BLaER1 (cell line): ENCODE data around the gene SLCO3A1.

Experiments used
- H3K27ac ChIP-seq: shearing (Covaris generic); formaldehyde crosslinking; 2 replicates; pipeline ENCODE4 v1.8.1; 2022
- H3K27me3 ChIP-seq: shearing (Covaris generic); formaldehyde crosslinking; 2 replicates; pipeline ENCODE4 v1.8.1; 2022
- H3K36me3 ChIP-seq: shearing (Covaris generic); formaldehyde crosslinking; 2 replicates; pipeline ENCODE4 v1.8.1; 2022
- H3K4me1 ChIP-seq: shearing (Covaris generic); formaldehyde crosslinking; 2 replicates; pipeline ENCODE4 v1.8.1; 2022
- H3K4me2 ChIP-seq: shearing (Covaris generic); formaldehyde crosslinking; 2 replicates; pipeline ENCODE4 v1.8.1; 2022
- H3K4me3 ChIP-seq: shearing (Covaris generic); formaldehyde crosslinking; 2 replicates; pipeline ENCODE4 v1.8.1; 2022
- H3K9ac ChIP-seq: shearing (Covaris generic); formaldehyde crosslinking; 2 replicates; pipeline ENCODE4 v1.8.1; 2022
- H3K9me3 ChIP-seq: shearing (Covaris generic); formaldehyde crosslinking; 2 replicates; pipeline ENCODE4 v1.8.1; 2022
- H4K20me1 ChIP-seq: shearing (Covaris generic); formaldehyde crosslinking; 2 replicates; pipeline ENCODE4 v1.8.1; 2022
- Cebpa-rat ChIP-seq: shearing (Covaris generic); IDR thresholded peaks from 2 replicates; pipeline ENCODE4 v1.8.1; 2022

The SLCO3A1 gene

DNA sequence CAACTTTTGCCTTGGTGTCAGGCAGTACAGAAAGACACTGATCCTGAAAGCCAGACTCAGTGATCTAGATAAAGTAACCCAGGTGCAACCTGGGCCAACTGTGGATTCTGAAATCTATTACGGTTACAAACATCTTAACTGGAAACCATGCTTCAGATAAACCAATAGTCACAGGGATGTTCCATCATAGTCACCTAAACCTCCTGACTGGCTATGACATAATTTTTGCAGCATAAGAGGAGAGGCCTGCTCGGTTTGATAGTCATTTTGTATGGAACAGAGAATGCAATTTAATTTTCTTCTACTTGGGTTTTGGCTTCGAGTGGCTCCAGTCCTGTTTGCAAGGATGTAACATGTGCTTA lies 3.7 kb downstream of the SLCO3A1 start:
- H4K20me1 ChIP-seq, result peaks cover 44% of the 10 kb centered on the region
- H3K9ac ChIP-seq, result no peak overlapping the region
- peaks cover 66% of the 10 kb centered on the region for H3K4me1 ChIP-seq

DNA sequence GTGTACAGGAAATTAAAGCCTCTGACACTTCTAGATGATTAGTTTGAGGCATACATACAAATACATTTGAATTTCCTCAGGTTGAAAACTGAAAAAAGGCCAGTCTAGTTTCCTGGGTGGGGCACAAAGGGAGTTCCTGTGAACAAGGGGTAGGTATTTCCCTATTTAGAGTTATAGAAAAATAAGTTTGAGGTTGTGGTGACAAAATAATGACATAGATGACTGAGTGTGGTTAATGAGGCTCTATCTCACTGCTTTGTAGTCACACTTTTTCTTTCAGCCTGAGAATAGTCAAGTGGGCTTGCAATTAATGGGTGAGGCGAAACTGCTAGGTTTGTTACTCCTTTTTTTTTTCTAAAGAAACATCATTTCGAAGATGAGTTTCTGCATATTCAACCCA lies 4.3 kb downstream of the SLCO3A1 start:
- Histone ChIP-seq H3K27ac (no peak overlapping the region), H3K4me1 (peaks cover 61% of the 10 kb centered on the region), H3K27me3 (peaks cover 18% of the 10 kb centered on the region), H3K9ac (no peak overlapping the region; the same call in 1 of the 2 replicates), H3K36me3 (no peaks in the 10 kb centered on the region), H3K9me3 (no peaks in the 10 kb centered on the region), H3K4me3 (no peak overlapping the region), H4K20me1 (peaks cover 44% of the 10 kb centered on the region), H3K4me2 (peak overlapping the region; percentile 58)
- no peak for TF ChIP-seq Cebpa-rat

More for the DNA sequence above, 3.7 kb downstream of the SLCO3A1 start:
- Histone ChIP-seq H3K9me3 (no peaks in the 10 kb centered on the region), H3K36me3 (no peaks in the 10 kb centered on the region), H3K4me2 (peak overlapping the region; percentile 58), H3K4me3 (no peak overlapping the region), H3K27ac (no peak overlapping the region), H3K27me3 (peaks cover 18% of the 10 kb centered on the region)
- no peak for TF ChIP-seq Cebpa-rat

DNA sequence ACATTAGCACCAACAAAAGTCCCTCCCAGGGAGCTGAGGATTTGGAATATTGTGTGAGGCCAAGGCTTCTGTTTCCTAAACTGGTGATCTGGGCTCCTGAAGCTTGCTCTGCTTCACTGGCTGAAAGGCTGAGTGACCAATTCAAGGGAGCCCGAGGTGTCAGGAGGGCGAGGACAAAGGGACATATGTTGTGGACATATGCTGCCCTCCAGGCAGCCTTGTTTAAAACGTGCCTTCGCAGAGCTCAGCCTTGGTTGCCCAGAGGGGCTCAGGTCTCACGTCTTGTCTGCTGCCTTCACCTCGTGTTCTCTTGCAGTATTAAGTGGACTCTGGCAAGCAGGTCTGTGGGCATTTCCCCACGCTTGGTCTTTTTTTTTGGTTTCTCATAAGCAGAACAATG lies 7.0 kb downstream of the SLCO3A1 start:
- no peak overlapping the region for H3K4me3 ChIP-seq
- H3K9ac ChIP-seq, result no peak overlapping the region
- H3K9me3 ChIP-seq, result no peaks in the 10 kb centered on the region
- H3K4me2 ChIP-seq, result peak overlapping the region; percentile 58; the same call in 1 of the 2 replicates
- no peak overlapping the region for H3K27ac ChIP-seq
- peaks cover 40% of the 10 kb centered on the region for H4K20me1 ChIP-seq
- TF ChIP-seq Cebpa-rat, result no peak
- H3K27me3 ChIP-seq, result no peaks in the 10 kb centered on the region
- H3K4me1 ChIP-seq, result peaks cover 74% of the 10 kb centered on the region
- no peaks in the 10 kb centered on the region for H3K36me3 ChIP-seq

DNA sequence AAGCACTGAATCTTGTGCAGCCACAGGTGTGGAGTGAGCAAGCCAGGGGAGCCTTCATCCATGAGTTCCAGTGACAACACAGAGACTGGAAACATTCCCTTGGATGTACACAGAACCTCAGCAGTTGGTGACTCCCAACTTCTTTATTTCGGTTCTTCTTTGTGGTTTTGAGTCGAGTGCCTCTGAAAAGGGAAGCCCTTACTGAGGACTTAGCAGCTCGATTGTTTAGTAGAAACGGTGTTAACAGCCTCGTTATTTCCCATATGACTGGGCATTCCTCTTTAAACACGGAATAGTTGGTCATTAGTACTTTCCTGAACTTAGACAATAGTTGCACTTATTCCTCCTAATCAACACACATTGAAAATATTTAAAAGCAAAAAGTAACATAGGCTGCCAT lies 7.7 kb downstream of the SLCO3A1 start:
- Histone ChIP-seq H3K4me1 (peaks cover 72% of the 10 kb centered on the region), H3K4me2 (peak overlapping the region; percentile 58), H3K27me3 (no peaks in the 10 kb centered on the region), H3K27ac (no peak overlapping the region), H3K9ac (no peak overlapping the region), H3K36me3 (no peaks in the 10 kb centered on the region), H4K20me1 (peaks cover 35% of the 10 kb centered on the region), H3K4me3 (no peak overlapping the region), H3K9me3 (no peaks in the 10 kb centered on the region)
- no peak for TF ChIP-seq Cebpa-rat

DNA sequence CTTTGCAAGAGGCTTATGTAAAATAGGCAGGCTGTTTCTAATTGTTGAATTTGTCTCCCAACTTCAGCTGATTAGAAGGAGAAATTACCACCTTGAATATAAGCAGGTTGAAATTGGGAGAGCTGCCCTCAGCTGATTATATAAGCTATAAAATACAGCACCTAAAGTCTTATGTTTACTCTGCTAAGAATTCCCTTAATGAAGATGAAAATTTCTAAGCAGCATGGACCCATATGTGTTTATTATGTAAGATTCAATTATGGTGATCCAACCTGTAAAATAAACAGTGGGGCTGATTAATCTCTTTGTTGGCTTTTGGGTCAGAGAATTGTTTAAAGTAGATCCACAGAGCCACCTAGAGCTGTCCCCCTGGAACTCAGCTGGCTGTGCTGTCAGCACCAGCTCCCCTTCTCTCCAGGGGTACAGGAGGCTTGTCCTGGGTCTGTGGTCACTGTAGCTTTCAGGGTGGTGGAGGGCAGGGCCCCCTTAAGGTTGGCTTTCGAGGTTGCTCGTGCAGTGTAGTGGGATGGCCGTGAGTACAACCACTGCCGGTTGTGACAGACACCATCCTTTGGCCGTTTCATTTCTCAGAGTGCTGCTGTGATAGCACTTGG lies 9.5 kb downstream of the SLCO3A1 start:
- Histone ChIP-seq H3K4me3 (no peak overlapping the region), H4K20me1 (peaks cover 31% of the 10 kb centered on the region; the same call in 1 of the 2 replicates), H3K9me3 (no peaks in the 10 kb centered on the region), H3K9ac (no peak overlapping the region), H3K4me1 (peaks cover 72% of the 10 kb centered on the region), H3K27ac (no peak overlapping the region), H3K27me3 (no peaks in the 10 kb centered on the region), H3K4me2 (0 out of 2 replicates have a peak overlapping the region, but pooled peaks have one; percentile 82), H3K36me3 (no peaks in the 10 kb centered on the region)
- no peak for TF ChIP-seq Cebpa-rat

DNA sequence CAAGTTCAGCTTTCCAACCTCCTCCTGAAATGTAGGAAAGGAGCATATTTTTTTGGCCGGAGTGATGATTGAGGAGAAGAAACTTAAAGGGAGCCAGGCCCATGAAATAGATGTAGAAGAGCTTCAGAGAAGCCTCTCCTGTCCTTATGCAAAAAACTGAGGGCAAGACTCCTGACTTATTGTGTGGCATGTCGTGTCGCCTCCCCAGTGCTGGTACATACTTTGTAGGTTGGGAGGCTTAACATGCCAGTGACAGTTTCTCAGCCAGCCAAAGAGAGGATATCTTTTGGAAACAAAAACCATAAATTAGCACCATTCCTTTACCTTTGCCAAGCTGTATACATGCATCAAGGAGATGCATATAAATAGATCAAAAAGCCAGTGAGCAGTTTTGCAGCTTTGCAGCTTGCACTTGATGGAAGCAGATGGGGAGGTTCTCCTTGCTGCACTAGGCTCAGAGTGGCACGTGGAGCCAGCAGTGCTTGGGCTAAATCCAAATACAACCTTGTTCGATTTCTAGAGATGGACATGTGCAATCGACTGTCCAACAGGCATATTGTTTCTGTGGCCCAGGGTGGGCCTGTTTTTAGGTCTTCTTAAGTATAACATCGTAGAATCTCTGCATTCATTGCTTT lies 10.2 kb downstream of the SLCO3A1 start:
- Histone ChIP-seq H3K4me1 (peaks cover 72% of the 10 kb centered on the region), H3K9me3 (no peaks in the 10 kb centered on the region), H3K4me3 (no peak overlapping the region), H3K4me2 (peak overlapping the region; percentile 82), H4K20me1 (peaks cover 23% of the 10 kb centered on the region; the same call in 1 of the 2 replicates), H3K27me3 (no peaks in the 10 kb centered on the region), H3K36me3 (no peaks in the 10 kb centered on the region), H3K27ac (no peak overlapping the region), H3K9ac (no peak overlapping the region)
- TF ChIP-seq Cebpa-rat, result no peak

DNA sequence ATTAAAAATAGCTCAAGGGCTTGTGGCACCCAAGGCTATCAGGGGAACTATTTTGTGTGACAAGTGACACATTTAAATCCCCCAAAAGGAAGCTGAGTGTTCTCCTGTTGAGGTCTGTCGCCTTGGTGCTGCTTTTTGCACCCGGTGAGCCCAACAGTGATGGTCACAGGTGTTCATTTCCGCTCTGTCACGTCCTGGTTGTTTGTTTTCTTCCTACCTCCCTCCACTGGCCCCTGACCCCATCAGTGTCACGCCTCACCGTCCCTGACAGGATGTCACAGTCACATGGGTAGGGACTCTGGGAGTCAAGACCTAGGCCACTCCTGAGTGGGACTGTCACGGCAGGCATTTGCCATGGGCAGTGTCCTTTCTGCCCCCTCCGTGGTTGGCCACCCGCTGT lies 11.2 kb downstream of the SLCO3A1 start:
- no peaks in the 10 kb centered on the region for H3K27me3 ChIP-seq
- no peak for TF ChIP-seq Cebpa-rat
- H3K36me3 ChIP-seq, result no peaks in the 10 kb centered on the region
- no peak overlapping the region for H3K27ac ChIP-seq
- peaks cover 23% of the 10 kb centered on the region; the same call in 1 of the 2 replicates for H4K20me1 ChIP-seq
- peaks cover 72% of the 10 kb centered on the region for H3K4me1 ChIP-seq
- peaks cover 2% of the 10 kb centered on the region; the same call in 1 of the 2 replicates for H3K9me3 ChIP-seq
- no peak overlapping the region for H3K9ac ChIP-seq
- H3K4me3 ChIP-seq, result no peak overlapping the region
- peak overlapping the region; percentile 82 for H3K4me2 ChIP-seq

DNA sequence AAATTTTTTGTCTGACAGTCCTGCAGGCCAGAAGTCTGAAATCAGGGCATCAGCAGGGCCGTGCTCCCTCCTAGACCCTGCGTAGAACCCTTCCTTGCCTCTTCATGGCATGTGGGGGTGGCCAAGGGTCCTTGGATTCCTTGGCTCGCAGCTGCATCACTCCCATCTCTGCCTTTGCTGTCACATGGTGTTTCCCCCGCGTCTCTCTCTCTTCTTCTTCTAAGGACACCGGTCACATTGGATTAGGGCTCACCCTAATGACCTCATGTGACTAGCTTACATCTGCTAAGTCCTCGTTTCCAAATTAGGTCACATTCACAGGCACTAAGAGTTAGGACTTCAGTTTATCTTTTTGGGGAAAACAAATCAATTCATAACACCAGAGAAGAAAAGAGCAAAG lies 12.0 kb downstream of the SLCO3A1 start:
- no peak for TF ChIP-seq Cebpa-rat
- Histone ChIP-seq H3K4me1 (peaks cover 70% of the 10 kb centered on the region), H4K20me1 (peaks cover 23% of the 10 kb centered on the region; the same call in 1 of the 2 replicates), H3K9ac (no peak overlapping the region), H3K27me3 (no peaks in the 10 kb centered on the region), H3K4me2 (no peak overlapping the region), H3K27ac (no peak overlapping the region), H3K4me3 (no peak overlapping the region), H3K9me3 (peaks cover 10% of the 10 kb centered on the region; the same call in 1 of the 2 replicates), H3K36me3 (no peaks in the 10 kb centered on the region)

DNA sequence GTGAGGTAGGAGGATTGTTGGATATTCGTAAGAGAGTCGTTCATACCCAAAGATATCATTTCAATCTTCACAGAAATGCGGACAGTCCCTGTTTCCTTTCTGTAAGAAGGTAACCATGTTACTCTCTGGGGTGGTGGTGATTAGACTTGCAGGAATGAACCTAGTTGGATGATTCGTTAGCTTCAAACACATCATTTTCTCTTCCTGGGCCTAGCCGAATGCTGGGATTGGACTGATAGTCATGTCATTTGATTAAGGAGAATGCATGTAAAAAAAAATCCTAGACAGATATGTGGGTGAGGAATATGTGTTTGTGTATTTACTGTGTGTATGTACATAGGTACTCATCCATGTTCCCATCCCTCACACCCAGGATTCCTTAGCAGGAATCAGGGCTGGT lies 12.4 kb downstream of the SLCO3A1 start:
- H3K9ac ChIP-seq, result no peak overlapping the region
- peaks cover 23% of the 10 kb centered on the region; the same call in 1 of the 2 replicates for H4K20me1 ChIP-seq
- H3K4me2 ChIP-seq, result no peak overlapping the region
- peaks cover 11% of the 10 kb centered on the region; the same call in 1 of the 2 replicates for H3K9me3 ChIP-seq
- H3K4me1 ChIP-seq, result peaks cover 68% of the 10 kb centered on the region
- no peak overlapping the region for H3K27ac ChIP-seq
- TF ChIP-seq Cebpa-rat, result no peak
- no peaks in the 10 kb centered on the region for H3K36me3 ChIP-seq
- H3K4me3 ChIP-seq, result no peak overlapping the region
- H3K27me3 ChIP-seq, result no peaks in the 10 kb centered on the region

DNA sequence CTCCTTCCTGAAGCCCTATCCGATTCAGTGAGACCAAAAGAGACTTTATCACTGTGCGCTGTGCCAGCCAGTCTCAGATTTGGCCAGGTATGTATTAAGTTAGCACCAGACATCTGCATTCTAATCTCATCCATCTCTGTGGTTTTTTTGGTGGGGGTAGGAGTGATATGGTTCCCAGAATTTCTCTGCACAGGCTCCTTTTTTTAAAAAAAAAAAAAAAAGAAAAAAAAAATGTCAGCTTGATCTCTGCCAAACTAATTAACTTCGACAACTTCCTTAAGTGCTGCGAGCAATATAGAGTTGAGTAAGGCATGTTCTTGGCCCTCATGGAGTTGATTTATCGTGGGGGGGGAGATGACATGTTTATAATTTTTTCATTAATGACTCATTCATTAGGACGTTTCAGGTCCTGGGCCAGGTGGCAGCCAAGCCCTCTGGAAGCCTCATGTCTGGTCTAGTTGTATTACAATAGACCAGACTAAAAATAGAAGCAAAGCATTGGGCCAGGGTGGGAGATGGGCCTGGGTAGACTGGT lies 12.9 kb downstream of the SLCO3A1 start:
- no peak for TF ChIP-seq Cebpa-rat
- Histone ChIP-seq H3K9me3 (peaks cover 11% of the 10 kb centered on the region; the same call in 1 of the 2 replicates), H3K36me3 (no peaks in the 10 kb centered on the region), H3K27ac (no peak overlapping the region), H3K9ac (no peak overlapping the region), H3K4me2 (no peak overlapping the region), H3K27me3 (no peaks in the 10 kb centered on the region), H3K4me3 (no peak overlapping the region), H4K20me1 (peaks cover 23% of the 10 kb centered on the region; the same call in 1 of the 2 replicates), H3K4me1 (peaks cover 68% of the 10 kb centered on the region)
